Stimulated activated CD4-positive, alpha-beta T cell treated with anti-CD3 and anti-CD28 coated beads, Interleukin-12 subunit alpha, Interleukin-12 subunit beta, amount 100 ng/mL, for 24 hours (primary cell): ENCODE results near the gene HDAC5.

Source experiments
- DNase-seq, 2 experiments: peaks; one replicate each; pipeline ENCODE4 v3.0.0-alpha.2; 2020; ENCODE audit warnings: low read depth in 2 of 2

Gene HDAC5

GRCh38 chr17:44087319-44087718, 36.1 kb downstream of the HDAC5 start:
- no peak for DNase-seq

GRCh38 chr17:44086364-44087311, 36.8 kb downstream of the HDAC5 start:
- peak; percentile 36 to 47 for DNase-seq

- DNase-seq = no peak
These were observed 37.5 kb downstream of the HDAC5 start for GRCh38 chr17:44085908-44086307.

- DNase-seq = no peak
These were observed 38.5 kb downstream of the HDAC5 start for GRCh38 chr17:44084921-44085320.

- peak in 1 of 2 experiments; percentile 55 for DNase-seq
These were observed 39.3 kb downstream of the HDAC5 start for GRCh38 chr17:44084131-44084538.

GRCh38 chr17:44083250-44083849, 40.1 kb downstream of the HDAC5 start:
- DNase-seq = no peak

GRCh38 chr17:44082256-44082927, 41.0 kb downstream of the HDAC5 start:
- DNase-seq = no peak

- DNase-seq = no peak
These were observed 41.8 kb downstream of the HDAC5 start for GRCh38 chr17:44081681-44082080.

GRCh38 chr17:44079877-44080821, 43.3 kb downstream of the HDAC5 start:
- DNase-seq = no peak

GRCh38 chr17:44078412-44078811, 45.0 kb downstream of the HDAC5 start:
- DNase-seq = no peak

- DNase-seq = no peak
These were observed 45.9 kb downstream of the HDAC5 start for GRCh38 chr17:44077595-44077909.

- DNase-seq = no peak
These were observed 46.5 kb downstream of the HDAC5 start for GRCh38 chr17:44076716-44077594.

GRCh38 chr17:44075598-44076293, 47.7 kb downstream of the HDAC5 start:
- no peak for DNase-seq

GRCh38 chr17:44074911-44075285, 48.5 kb downstream of the HDAC5 start:
- no peak for DNase-seq

GRCh38 chr17:44074231-44074910, 49.1 kb downstream of the HDAC5 start:
- no peak for DNase-seq

GRCh38 chr17:44071772-44072171, 51.7 kb downstream of the HDAC5 start:
- DNase-seq = no peak

- DNase-seq = peak in 1 of 2 experiments; percentile 40
These were observed 52.3 kb downstream of the HDAC5 start for GRCh38 chr17:44071198-44071520.

GRCh38 chr17:44070455-44071197, 52.8 kb downstream of the HDAC5 start, which contains the start of gene G6PC3:
G6PC3 (plus strand) TSS chr17:44070735; CDS start chr17:44070966, 231 bp downstream.
- peak; percentile 72 to 88 for DNase-seq
